H1 (cell line): ENCODE results near the gene MITF. TPM values are rescaled to one million over a fixed set of nuclear protein-coding genes. Genes with fewer than 3 reads are reported as not detected.

Experiments used
- GTF2F1 ChIP-seq: IDR thresholded peaks from 2 replicates; pipeline ENCODE4 v1.6.1; 2012; ENCODE audit warnings: low read depth, low read length, improper control_type of control experiment, borderline replicate concordance
- NANOG ChIP-seq: IDR thresholded peaks from 2 replicates; pipeline ENCODE4 v1.6.1; 2011; ENCODE audit warnings: low read length, low read depth, mild to moderate bottlenecking, inconsistent platforms; ENCODE audit not compliant: insufficient read depth, poor library complexity, severe bottlenecking
- SIRT6 ChIP-seq: IDR thresholded peaks from one replicate; pipeline ENCODE4 v1.7.1; 2012; ENCODE audit warnings: low read length, inconsistent platforms
- SP2 ChIP-seq: IDR thresholded peaks from 2 replicates; pipeline ENCODE4 v1.6.1; 2012; ENCODE audit warnings: mild to moderate bottlenecking, low read length, inconsistent platforms
- polyA plus RNA-seq, 7 experiments: library from polyadenylated mRNA; depleted of rRNA in 3 of 7; stranded (reverse) in 5 of 7; unstranded in 2 of 7; fragments of >200 nt in 5 of 7; fragments of 200-250 nt in 2 of 7; gene quantifications; 1 replicate in 5 of 7; 2 replicates in 1 of 7; 4 replicates in 1 of 7; pipeline versions ENCODE4 v1.2.1 to v1.2.3, GENCODE V29; 2011 to 2013; ENCODE audit warnings: missing spikeins in 2 of 7, mixed read lengths in 2 of 7
- total RNA-seq: library from RNA; stranded (reverse); fragmentation: NEBNext Ultra II Directional; extraction: Animal tissue kit (Norgen Biotek cat#: 25700); gene quantifications from 2 replicates; pipeline ENCODE4 v1.2.1, GENCODE V29; 2021
- TF ChIP-seq, protein P1 (sequence below): IDR thresholded peaks from 2 replicates; pipeline ENCODE4 v1.6.1; 2012; ENCODE audit warnings: inconsistent platforms

Gene MITF
- total and polyA plus RNA-seq, 2 of the 8 experiments (the other 6 are each of a cell fraction or from before 2014, with no cell fraction given), result 0.53 to 1.4 TPM

DNA sequence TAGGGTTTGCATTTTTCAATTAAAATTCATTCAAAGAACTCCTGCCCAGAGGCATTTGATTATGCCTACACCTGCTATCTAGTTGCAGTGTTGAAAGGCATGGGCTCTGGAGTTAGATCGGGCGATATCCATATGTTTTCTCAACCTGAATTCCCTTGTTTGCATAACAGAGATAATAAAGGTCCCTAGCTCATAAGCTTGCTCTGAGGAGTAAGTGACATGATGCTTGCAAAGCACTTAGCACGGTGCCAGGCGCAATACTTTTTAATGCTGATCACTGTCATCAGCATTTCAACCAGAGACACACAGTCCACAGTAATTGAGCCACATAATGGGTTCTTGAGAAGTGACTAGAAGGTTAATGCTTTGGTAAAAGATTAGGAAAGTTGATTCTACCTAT is 154.0 kb downstream of the MITF start (continued):
- TF ChIP-seq NANOG (no peak), SP2 (no peak), GTF2F1 (no peak), SIRT6 (no peak)
- TF ChIP-seq, protein P1, sequence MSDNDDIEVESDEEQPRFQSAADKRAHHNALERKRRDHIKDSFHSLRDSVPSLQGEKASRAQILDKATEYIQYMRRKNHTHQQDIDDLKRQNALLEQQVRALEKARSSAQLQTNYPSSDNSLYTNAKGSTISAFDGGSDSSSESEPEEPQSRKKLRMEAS, result no peak
